SK-N-SH treated with all-trans-retinoic acid at 6 μM for 48 hours (cell line): ENCODE data around the gene RDH5.

ENCODE experiments used
- ATAC-seq: fragments of 200-7000 bp; cut with Tn5 transposase; 3 replicates; pipeline ENCODE4 v1.9.1; 2020; ENCODE audit warnings: mild to moderate bottlenecking, moderate library complexity
- ARNTL ChIP-seq: fragments of 450-650 bp; formaldehyde crosslinking; IDR thresholded peaks from 2 replicates; pipeline ENCODE4 v1.5.0; 2020; ENCODE audit warnings: low read depth, mild to moderate bottlenecking, moderate library complexity, borderline replicate concordance
- CSDC2 ChIP-seq: fragments of 250-450 bp; sonication (Bioruptor Pico); IDR thresholded peaks from 2 replicates; pipeline ENCODE4 v1.5.0; 2020; ENCODE audit warnings: mild to moderate bottlenecking, moderate library complexity
- ESRRG ChIP-seq: fragments of 250-450 bp; sonication (Bioruptor Pico); IDR thresholded peaks from 2 replicates; pipeline ENCODE4 v1.6.1; 2021; ENCODE audit warnings: mild to moderate bottlenecking
- GLIS3 ChIP-seq: fragments of 250-450 bp; sonication (Bioruptor Pico); IDR thresholded peaks from 2 replicates; pipeline ENCODE4 v1.5.0; 2020; ENCODE audit warnings: mild to moderate bottlenecking, moderate library complexity
- ISL1 ChIP-seq: fragments of 250-450 bp; sonication (Bioruptor Pico); IDR thresholded peaks from 2 replicates; pipeline ENCODE4 v2.1.2; 2022; ENCODE audit warnings: mild to moderate bottlenecking, moderate library complexity
- PPARA ChIP-seq: fragments of 250-450 bp; sonication (Bioruptor Pico); IDR thresholded peaks from 2 replicates; pipeline ENCODE4 v1.5.0; 2020; ENCODE audit warnings: mild to moderate bottlenecking, borderline replicate concordance
- RARB ChIP-seq: fragments of 250-450 bp; sonication (Bioruptor Pico); IDR thresholded peaks from 2 replicates; pipeline ENCODE4 v1.8.0; 2021; ENCODE audit warnings: mild to moderate bottlenecking, moderate library complexity
- SNAI2 ChIP-seq: fragments of 250-450 bp; sonication (Bioruptor Pico); IDR thresholded peaks from 2 replicates; pipeline ENCODE4 v1.5.0; 2020; ENCODE audit warnings: mild to moderate bottlenecking, moderate library complexity
- TCF4 ChIP-seq: fragments of 250-450 bp; sonication (Bioruptor Pico); IDR thresholded peaks from 2 replicates; pipeline ENCODE4 v1.8.0; 2021; ENCODE audit warnings: mild to moderate bottlenecking, moderate library complexity, borderline replicate concordance
- TOX ChIP-seq: fragments of 250-450 bp; sonication (Bioruptor Pico); IDR thresholded peaks from 2 replicates; pipeline ENCODE4 v1.8.0; 2021; ENCODE audit warnings: mild to moderate bottlenecking, moderate library complexity, borderline replicate concordance
- ZC3H10 ChIP-seq: fragments of 250-450 bp; sonication (Bioruptor Pico); IDR thresholded peaks from 2 replicates; pipeline ENCODE4 v1.5.1; 2021; ENCODE audit warnings: mild to moderate bottlenecking, moderate library complexity
- ZFP3 ChIP-seq: fragments of 250-450 bp; sonication (Bioruptor Pico); IDR thresholded peaks from 2 replicates; pipeline ENCODE4 v1.5.0; 2020; ENCODE audit warnings: mild to moderate bottlenecking, moderate library complexity
- ZFP30 ChIP-seq: fragments of 450-650 bp; formaldehyde crosslinking; IDR thresholded peaks from 2 replicates; pipeline ENCODE4 v1.5.0; 2022; ENCODE audit warnings: mild to moderate bottlenecking, moderate library complexity
- ZNF565 ChIP-seq: fragments of 450-650 bp; formaldehyde crosslinking; conservative IDR thresholded peaks from 2 replicates; pipeline ENCODE4 v1.5.0; 2020; ENCODE audit warnings: low read depth, mild to moderate bottlenecking, moderate library complexity
- ZNF70 ChIP-seq: fragments of 450-650 bp; formaldehyde crosslinking; IDR thresholded peaks from 2 replicates; pipeline ENCODE4 v1.5.0; 2020; ENCODE audit warnings: mild to moderate bottlenecking, moderate library complexity
- ZNF8 ChIP-seq: fragments of 450-650 bp; formaldehyde crosslinking; IDR thresholded peaks from 2 replicates; pipeline ENCODE4 v1.5.0; 2020; ENCODE audit warnings: mild to moderate bottlenecking, moderate library complexity
- TF ChIP-seq, protein P1 (sequence below): fragments of 250-450 bp; sonication (Bioruptor Pico); IDR thresholded peaks from 2 replicates; pipeline ENCODE4 v1.5.1; 2020; ENCODE audit warnings: low read depth, mild to moderate bottlenecking, moderate library complexity
- TF ChIP-seq, protein P2 (sequence below): fragments of 250-450 bp; sonication (Bioruptor Pico); IDR thresholded peaks from 2 replicates; pipeline ENCODE4 v1.8.0; 2021; ENCODE audit warnings: low read depth, mild to moderate bottlenecking, moderate library complexity, borderline replicate concordance
- TF ChIP-seq, protein P3 (sequence below): fragments of 250-450 bp; sonication (Bioruptor Pico); IDR thresholded peaks from 2 replicates; pipeline ENCODE4 v1.5.0; 2020; ENCODE audit warnings: mild to moderate bottlenecking, moderate library complexity
- TF ChIP-seq, protein P4 (sequence below): fragments of 250-450 bp; sonication (Bioruptor Pico); IDR thresholded peaks from 2 replicates; pipeline ENCODE4 v1.8.0; 2020; ENCODE audit warnings: mild to moderate bottlenecking, moderate library complexity, borderline replicate concordance

RDH5 gene

DNA sequence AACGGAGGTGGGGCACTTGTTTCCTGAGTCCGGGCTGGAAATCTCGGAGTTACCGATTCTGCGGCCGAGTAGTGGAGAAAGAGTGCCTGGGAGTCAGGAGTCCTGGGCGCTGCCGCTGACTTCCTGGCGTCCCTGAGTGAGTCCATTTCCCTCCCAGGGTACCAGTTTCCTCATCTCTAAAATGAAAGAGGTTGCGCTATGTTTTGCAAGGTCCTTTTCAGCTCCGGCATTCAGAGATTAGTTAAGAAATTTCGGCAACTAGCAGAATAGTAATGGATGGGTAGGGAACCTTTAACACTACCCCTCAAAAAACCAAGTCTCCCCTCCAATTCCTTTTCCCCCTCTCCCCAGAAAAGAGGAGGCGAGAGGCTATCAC lies 3.6 kb upstream of the RDH5 start (continued):
- TF ChIP-seq, protein P1, sequence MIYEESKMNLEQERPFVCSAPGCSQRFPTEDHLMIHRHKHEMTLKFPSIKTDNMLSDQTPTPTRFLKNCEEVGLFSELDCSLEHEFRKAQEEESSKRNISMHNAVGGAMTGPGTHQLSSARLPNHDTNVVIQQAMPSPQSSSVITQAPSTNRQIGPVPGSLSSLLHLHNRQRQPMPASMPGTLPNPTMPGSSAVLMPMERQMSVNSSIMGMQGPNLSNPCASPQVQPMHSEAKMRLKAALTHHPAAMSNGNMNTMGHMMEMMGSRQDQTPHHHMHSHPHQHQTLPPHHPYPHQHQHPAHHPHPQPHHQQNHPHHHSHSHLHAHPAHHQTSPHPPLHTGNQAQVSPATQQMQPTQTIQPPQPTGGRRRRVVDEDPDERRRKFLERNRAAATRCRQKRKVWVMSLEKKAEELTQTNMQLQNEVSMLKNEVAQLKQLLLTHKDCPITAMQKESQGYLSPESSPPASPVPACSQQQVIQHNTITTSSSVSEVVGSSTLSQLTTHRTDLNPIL (CRISPR knock-in tag) = no peak
- TF ChIP-seq, protein P2, sequence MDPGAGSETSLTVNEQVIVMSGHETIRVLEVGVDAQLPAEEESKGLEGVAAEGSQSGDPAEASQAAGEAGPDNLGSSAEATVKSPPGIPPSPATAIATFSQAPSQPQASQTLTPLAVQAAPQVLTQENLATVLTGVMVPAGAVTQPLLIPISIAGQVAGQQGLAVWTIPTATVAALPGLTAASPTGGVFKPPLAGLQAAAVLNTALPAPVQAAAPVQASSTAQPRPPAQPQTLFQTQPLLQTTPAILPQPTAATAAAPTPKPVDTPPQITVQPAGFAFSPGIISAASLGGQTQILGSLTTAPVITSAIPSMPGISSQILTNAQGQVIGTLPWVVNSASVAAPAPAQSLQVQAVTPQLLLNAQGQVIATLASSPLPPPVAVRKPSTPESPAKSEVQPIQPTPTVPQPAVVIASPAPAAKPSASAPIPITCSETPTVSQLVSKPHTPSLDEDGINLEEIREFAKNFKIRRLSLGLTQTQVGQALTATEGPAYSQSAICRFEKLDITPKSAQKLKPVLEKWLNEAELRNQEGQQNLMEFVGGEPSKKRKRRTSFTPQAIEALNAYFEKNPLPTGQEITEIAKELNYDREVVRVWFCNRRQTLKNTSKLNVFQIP (CRISPR knock-in tag) = no peak

DNA sequence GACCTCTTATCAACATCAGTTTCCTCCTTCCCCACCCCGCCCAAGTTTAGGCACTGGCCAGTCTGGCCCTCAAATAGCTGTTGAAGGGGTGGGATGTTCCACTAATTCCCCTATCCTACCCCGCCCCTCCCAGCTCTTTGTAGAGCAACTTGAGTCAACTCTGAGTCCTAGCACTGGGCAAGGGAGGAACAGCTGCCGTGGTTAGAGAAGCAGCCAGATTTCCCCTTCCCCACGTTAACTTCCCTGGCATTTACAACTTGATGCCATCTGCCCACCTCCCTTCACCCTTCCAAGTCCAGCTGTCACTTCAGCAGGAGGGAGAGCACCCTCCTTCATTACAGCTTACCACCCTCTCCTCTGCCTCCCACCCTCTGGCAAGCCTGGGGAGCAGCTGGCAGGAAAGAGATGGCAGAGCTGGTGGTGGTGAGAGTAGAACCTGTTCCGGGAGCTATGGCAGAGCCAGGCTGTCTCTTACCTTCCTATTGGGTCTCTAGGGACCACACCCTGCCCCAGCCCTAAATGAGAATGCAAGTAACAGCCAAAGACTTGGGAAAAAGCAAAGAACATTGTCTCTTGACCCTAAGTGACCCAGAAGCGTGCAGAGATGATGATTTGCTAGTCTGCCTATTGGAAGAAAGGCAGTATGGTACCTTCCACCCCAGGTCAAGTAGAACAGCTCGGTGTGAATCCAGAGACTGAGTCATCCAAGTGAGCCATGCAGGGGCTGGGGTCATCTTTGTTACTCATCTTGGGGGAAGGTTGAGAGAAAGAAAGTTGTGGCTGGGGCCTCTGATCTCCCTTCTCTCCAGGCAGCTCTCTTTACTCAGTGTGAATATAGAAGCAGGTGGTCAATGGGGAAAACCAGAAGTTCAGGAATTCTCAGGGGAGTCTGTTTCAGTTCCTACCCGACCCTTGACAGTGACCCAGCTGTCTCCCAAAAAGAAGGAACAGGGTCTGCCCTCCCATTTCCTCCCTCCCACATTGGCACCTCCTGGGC lies 2.9 kb upstream of the RDH5 start:
- no peak for TF ChIP-seq ZNF70 (CRISPR knock-in tag)
- no peak for TF ChIP-seq RARB
- no peak for TF ChIP-seq ZNF565
- TF ChIP-seq ESRRG (CRISPR knock-in tag) = no peak
- TF ChIP-seq PPARA (CRISPR knock-in tag) = no peak
- TF ChIP-seq, protein P2 (CRISPR knock-in tag) = no peak
- no peak for TF ChIP-seq SNAI2
- no peak for TF ChIP-seq CSDC2 (CRISPR knock-in tag)
- no peak for TF ChIP-seq GLIS3 (CRISPR knock-in tag)
- no peak for TF ChIP-seq TOX
- TF ChIP-seq ARNTL (CRISPR knock-in tag) = no peak
- no peak for TF ChIP-seq ZFP30 (CRISPR knock-in tag)
- no peak for TF ChIP-seq ZFP3 (CRISPR knock-in tag)
- no peak for TF ChIP-seq ZNF8 (CRISPR knock-in tag)
- no peak for TF ChIP-seq TCF4 (CRISPR knock-in tag)
- TF ChIP-seq, protein P1 (CRISPR knock-in tag) = no peak
- ATAC-seq = no peak

DNA sequence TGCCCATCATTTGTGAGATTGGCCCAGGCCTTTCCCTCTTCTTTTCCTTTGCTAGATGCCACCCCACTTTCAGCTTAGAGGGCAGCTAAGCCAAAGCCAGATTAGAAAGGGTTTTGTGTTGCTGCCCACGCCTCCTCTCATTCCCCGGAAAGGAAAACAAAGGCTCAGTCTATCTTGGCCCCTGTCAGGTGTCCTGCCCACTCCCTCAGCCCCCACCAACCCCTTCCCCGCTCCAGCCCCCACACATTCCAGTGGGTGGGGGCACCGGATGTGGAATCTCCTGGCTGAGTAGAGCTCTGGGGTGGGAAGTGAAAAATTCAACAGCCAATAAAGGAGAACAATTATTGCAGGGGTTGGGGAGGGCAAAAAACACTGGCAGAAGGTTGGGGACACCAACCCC lies 2.2 kb upstream of the RDH5 start:
- no peak for ATAC-seq
- TF ChIP-seq, protein P3, sequence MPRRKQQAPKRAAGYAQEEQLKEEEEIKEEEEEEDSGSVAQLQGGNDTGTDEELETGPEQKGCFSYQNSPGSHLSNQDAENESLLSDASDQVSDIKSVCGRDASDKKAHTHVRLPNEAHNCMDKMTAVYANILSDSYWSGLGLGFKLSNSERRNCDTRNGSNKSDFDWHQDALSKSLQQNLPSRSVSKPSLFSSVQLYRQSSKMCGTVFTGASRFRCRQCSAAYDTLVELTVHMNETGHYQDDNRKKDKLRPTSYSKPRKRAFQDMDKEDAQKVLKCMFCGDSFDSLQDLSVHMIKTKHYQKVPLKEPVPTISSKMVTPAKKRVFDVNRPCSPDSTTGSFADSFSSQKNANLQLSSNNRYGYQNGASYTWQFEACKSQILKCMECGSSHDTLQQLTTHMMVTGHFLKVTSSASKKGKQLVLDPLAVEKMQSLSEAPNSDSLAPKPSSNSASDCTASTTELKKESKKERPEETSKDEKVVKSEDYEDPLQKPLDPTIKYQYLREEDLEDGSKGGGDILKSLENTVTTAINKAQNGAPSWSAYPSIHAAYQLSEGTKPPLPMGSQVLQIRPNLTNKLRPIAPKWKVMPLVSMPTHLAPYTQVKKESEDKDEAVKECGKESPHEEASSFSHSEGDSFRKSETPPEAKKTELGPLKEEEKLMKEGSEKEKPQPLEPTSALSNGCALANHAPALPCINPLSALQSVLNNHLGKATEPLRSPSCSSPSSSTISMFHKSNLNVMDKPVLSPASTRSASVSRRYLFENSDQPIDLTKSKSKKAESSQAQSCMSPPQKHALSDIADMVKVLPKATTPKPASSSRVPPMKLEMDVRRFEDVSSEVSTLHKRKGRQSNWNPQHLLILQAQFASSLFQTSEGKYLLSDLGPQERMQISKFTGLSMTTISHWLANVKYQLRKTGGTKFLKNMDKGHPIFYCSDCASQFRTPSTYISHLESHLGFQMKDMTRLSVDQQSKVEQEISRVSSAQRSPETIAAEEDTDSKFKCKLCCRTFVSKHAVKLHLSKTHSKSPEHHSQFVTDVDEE = no peak
- TF ChIP-seq PPARA (CRISPR knock-in tag) = no peak
- TF ChIP-seq, protein P4, sequence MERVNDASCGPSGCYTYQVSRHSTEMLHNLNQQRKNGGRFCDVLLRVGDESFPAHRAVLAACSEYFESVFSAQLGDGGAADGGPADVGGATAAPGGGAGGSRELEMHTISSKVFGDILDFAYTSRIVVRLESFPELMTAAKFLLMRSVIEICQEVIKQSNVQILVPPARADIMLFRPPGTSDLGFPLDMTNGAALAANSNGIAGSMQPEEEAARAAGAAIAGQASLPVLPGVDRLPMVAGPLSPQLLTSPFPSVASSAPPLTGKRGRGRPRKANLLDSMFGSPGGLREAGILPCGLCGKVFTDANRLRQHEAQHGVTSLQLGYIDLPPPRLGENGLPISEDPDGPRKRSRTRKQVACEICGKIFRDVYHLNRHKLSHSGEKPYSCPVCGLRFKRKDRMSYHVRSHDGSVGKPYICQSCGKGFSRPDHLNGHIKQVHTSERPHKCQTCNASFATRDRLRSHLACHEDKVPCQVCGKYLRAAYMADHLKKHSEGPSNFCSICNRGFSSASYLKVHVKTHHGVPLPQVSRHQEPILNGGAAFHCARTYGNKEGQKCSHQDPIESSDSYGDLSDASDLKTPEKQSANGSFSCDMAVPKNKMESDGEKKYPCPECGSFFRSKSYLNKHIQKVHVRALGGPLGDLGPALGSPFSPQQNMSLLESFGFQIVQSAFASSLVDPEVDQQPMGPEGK (CRISPR knock-in tag) = no peak
- no peak for TF ChIP-seq TOX
- TF ChIP-seq, protein P1 (CRISPR knock-in tag) = no peak
- no peak for TF ChIP-seq GLIS3 (CRISPR knock-in tag)
- no peak for TF ChIP-seq ZFP30 (CRISPR knock-in tag)
- TF ChIP-seq ISL1 = no peak
- no peak for TF ChIP-seq TCF4 (CRISPR knock-in tag)
- no peak for TF ChIP-seq ZC3H10 (CRISPR knock-in tag)
